OCI-M2 (cell line): ENCODE measurements around the gene MORN1.

Experiments used
- DNase-seq: peaks from one replicate; lab custom pipeline; 2025; ENCODE audit not compliant: unreplicated experiment; lab: John Stamatoyannopoulos, UW

Gene MORN1

GRCh38 chr1:2405588-2406295, 14.4 kb upstream of the MORN1 start:
- no peak for DNase-seq

DNA sequence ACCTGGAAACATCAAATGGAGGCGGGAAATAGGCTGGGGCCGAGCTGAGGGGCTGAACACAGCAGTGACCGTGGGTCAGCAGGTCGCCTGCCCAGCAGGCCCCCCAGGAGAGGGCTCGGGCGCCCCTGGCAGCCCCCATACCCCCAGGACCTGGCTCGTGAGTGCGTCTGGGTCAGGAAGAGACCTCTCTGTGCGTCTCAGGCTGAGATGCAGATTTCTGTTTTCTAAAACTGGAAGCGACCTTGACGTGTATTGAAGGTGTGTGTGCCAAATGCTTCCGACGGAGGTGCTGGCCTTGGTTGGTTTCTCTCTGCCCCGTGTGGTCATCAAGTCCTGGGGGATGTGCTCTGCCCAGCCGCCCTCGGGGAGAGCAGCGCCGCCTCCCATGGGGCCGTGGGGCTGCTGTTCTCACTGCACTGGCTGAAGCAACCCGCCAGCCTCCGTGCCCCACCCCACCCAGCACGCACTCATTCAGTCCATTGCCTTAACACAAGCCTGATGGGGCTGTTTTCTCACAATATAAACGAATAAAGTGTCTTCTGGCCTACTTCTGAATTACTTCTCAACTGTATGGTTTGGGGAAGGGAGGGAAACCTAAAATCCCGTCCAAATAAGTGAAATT, 13.6 kb upstream of the MORN1 start:
- DNase-seq: no peak

DNA sequence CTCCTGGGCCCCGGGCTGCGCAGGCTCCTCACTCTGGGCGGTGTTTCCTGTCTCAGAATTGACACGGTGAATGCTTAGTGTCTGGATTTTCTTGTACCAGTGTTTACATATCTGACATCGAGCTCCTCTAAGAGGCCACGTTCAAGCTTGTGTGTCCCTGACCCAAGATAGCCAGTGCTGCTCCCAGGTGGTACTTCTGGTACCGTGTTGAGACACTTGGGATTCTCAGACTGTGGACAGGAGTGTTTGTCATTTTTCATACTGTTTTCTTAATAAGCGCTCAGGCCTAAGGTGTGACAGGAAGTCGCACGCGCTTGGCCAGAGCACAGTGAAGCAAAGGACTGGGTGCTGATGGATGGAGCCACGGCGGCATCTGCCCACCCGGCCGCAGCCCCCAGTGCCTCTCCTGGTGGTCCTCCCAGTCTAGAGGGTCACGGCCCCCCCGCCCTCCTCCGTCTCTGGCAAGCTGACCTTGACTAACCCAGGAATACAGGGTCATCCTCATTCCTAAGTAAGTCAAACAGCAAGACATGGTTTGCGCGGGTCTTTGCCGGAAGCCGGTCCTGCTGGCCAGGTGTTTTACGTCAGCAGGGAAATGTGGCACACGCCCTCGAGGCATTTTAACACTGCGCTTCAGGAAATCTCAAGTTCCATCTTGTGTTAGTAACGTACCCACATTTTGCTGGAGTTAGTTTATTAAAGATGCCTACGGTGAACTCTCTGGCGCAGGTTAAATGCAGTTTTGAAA, 13.0 kb upstream of the MORN1 start:
- DNase-seq: no peak

DNA sequence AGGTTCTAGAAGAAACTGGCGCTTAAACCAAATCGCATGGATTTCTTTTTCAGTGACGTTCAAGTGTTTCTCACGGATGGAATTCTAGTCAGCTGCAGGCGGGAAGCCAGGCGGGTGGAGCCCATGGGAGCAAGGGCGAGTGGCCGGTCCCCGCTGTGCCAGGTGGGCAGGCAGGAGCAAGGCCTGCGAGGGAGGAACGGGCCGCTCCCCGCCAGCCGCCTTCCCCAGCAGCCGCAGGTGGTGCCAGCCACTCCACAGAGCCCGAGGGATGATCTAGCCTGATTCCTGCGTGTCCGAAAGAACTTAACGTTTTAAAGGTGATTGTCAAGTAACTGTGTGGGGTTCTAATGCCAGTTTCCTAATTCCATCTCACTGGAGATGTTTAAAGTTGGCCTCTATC, 11.9 kb upstream of the MORN1 start:
- no peak for DNase-seq

- no peak for DNase-seq
These were observed 11.1 kb upstream of the MORN1 start for GRCh38 chr1:2402420-2402819.

- no peak for DNase-seq
These were observed 9.7 kb upstream of the MORN1 start for GRCh38 chr1:2400950-2401649.

GRCh38 chr1:2400576-2400909, 9.2 kb upstream of the MORN1 start:
- no peak for DNase-seq

DNA sequence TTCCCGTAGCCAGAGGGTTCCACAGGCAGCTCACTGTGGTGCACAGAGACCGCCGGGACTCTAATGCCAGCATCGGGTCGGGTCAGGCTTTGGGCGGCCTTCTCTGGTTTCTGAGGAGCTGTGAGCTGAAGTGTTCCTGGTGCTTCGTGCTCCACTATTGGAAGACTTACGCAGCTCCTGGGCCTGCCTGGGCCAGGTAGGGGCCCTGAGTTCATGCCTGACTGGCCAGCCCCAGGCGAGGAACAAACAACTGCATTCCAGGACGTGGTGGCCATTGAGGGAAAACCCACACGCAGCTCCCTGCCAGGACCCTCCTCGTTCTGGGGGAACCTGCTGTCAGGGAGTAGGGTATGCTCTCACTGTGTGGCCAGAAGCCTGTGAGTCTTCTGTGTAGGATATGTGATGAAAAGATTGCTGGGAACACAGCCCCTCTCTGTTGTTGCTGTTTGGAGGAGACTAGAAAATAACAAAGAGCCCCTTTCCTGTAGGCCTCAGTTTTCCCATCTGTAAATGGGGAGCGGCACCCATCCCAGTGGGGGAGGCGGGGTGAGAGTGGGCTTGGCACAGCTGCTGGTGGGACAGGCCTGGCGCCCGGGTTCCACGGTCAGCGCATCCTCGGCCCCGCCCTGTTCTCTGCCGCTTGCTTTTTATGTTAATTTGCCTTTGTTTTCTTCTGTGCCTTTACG, 8.7 kb upstream of the MORN1 start:
- no peak for DNase-seq

- DNase-seq: no peak
These were observed 7.5 kb upstream of the MORN1 start for GRCh38 chr1:2398871-2399270.

DNA sequence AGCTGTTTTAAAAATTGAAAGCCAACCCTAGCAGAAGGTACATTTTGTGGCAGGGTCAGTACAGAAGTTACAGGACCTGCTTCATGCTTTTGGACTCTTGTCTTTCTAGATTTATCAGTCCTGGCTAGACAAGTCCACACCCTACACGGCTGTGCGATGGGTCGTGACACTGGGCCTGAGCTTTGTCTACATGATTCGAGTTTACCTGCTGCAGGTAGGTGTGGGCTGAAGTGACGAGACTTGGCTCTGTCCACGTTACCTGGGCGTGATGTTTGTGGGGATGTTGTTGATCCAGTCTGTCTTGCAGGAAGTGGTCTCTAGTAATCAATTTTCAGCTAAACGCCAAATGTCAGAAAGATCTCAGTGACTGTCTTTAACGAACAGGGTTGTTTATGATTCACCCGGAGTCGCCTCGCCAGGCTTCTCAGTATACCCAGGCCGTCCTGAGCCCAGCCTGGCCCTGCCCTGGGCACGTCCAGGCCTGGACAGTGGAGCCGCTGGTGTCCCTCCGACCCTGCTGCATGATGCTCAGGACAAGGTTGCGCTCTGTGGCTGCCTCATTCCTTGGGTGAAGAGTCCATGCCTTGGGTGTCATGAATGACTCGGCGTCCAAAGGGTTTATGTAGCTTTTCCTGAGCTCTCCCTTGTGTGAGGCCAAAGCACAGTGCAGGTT, 5.8 kb upstream of the MORN1 start:
- DNase-seq: no peak

DNA sequence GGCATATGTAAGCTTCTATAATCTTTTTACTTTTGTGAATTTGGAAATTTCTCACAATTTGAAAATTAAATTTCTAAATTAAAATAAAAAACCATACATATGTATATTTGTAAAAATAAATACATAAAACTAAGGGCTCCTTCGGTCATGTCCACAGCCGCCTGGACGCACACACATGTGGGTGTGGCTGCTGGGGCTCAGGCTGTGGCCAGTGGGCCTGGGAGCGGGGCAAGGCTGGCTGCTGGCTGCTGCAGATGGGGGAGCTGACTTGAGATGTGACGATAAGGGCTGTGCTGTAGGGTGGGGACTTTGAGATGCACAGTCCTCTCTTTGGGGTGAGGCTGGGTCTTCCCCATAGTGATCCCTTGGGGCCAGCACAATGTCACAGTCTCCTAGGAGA, 5.1 kb upstream of the MORN1 start:
- DNase-seq: no peak

- DNase-seq: no peak
These were observed 4.7 kb upstream of the MORN1 start for GRCh38 chr1:2396059-2396458.

GRCh38 chr1:2395245-2395644, 3.9 kb upstream of the MORN1 start:
- no peak for DNase-seq

GRCh38 chr1:2394761-2395160, 3.4 kb upstream of the MORN1 start:
- no peak for DNase-seq

DNA sequence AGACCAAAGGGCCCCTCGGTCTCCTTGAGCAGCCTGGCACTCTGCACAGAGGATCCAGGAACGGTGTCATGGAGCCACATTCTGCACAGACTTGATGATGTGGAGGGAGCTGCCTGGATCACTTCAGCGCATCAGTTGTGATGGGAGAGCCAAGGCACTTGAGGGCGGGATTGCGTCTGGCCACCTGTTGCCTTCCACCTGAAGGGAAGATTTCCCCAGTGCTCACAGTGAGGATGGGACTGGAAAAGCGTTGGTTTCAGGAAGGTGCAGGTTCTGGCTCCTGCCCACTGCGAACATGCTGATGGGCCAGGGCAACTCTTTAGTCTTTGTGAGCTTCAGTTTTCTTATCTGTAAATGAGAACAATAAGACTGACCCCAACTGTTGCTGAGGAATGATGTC, 2.9 kb upstream of the MORN1 start:
- no peak for DNase-seq

DNA sequence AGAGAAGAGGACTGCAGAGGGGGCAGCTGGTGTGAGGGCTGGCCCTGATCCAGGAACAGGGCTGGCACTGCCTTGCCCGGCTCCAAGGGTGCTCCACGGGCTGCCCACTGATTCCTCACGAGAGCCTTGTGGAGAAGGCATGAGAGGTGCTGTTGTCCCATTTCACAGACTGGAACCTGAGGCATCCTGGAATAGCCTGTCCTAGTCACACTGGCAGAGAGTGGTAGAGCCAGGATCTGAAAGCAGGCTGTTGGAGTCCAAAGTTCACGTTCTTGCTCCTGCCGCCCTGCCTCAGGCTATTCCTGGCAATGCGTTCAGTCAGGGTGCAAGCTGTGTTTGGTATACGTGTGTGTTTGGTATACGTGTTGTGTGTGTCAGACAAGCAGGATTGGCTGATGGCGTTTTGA, 2.1 kb upstream of the MORN1 start:
- no peak for DNase-seq

DNA sequence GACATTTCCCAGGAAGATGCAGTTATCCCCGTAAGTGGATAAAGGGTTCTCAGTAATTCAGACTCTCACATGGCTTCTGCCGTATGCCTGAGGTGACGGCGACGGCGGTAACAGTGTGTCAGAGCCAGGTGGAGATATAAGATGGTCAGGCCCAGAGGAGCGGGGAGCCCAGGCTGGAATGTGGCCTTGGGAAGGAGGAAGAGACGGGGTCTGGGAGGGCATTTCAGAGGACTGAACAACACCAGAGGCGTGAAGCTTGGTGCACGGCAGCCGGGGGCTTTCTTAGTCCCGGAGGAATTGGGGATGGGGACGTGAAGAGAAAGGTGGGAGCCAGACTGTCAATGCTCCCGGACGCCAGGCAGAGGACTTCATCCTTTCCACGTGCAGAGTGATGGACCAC, 1.3 kb upstream of the MORN1 start:
- no peak for DNase-seq

DNA sequence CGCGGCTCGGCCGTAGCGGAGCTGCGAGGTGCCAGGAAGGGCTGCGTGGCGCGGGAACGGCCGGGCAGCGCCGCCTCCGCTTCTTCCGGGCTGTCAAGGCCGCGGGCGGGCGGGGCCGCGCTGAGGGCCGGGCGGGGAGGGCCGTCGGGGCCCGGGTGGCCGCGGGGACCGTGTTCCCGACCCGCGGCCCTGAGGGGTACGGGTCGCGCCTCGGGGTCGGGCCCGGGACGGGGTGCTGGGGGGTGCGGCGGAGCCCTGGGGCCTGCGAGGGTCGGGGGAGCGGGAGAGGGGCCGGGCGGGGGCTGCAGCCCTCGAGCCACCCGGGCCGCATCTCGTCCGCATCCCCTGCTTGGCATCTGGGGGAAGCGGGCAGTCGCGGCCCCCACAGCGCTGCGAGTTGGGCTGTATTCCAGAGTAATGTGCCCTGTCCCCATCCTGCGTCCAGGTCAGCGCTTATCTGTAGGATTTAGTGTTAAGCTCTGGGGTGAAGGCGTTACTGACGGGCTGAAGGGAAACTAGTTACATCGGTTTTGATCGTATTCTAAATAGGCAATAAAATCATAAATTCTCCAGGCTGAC, 666 bp upstream of the MORN1 start:
- DNase-seq: no peak

DNA sequence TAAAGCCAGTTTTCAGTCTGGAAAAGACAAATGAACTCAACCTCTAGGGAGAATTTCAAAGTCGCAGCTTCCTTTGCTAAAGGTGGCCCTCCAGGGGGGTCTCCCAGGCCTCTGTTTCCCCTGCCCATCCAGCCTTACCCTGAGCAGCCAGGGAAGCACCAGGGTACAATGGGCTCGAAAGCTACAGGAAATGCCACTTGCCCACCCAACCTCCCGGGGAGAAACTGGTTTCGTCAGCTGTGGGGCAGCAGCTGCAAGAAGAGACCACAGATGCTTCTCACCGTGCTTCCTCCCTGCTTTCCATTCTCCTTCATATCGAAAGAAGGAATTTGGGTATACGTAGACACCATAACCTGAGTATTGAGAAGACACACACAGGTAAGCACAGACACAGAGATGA, 1.7 kb downstream of the MORN1 start:
- no peak for DNase-seq
